ENCODE results near the gene CEP85. TPM values are rescaled to one million over a fixed set of nuclear protein-coding genes. Genes with fewer than 3 reads are reported as not detected.
A peak's percentile ranks its signal among the peaks of the same experiment; 100 is the strongest.

The CEP85 gene
- total and polyA plus RNA-seq, 4 experiments from 2014 or later: 6.7 to 21.9 (median 14.9) TPM

DNA sequence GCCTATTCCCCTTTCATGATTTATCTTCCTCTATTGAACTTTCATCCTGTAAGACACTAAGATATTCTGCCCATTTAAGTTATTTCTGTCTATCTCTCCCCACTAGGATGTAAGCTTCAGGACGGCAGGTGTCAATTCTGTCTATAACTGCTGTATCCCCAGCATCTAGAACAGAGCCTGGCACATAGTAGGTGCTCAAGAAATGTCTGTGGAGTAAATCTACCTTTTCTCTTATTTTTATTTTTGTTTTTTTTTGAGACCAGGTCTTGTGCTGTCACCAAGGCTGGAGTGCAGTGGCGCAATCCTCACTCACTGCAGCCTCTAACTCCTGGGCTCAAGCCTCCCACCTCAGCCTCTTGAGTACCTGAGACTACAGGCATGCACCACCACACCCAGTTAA lies 89.4 kb downstream of the CEP85 start:
- Histone ChIP-seq H3K4me1 (ENCODE audit: insufficient read depth, low read length) (peaks cover 36% of the 10 kb centered on the region), H3K27ac (ENCODE audit: low read depth, low read length) (no peak overlapping the region), H3K9me3 (ENCODE audit: control insufficient read depth in 1 of 2, low read length in 2 of 2) (no peaks in the 10 kb centered on the region), H3K4me3 (ENCODE audit: low read length in 2 of 2) (no peak overlapping the region), H3K27me3 (ENCODE audit: insufficient read depth, low read length) (no peaks in the 10 kb centered on the region), H3K36me3 (ENCODE audit: insufficient read depth, low read length) (peaks cover 49% of the 10 kb centered on the region)
- Mint-ChIP-seq H3K4me3 (peak overlapping the region in 2 of 8 donors; percentile 44 to 46), H3K9me3 (no peaks in the 10 kb centered on the region), H3K4me1 (peaks cover 20 to 47% (median 34%) of the 10 kb centered on the region in 4 donors), H3K27ac (peak overlapping the region in 5 of 7 donors; percentile 22 to 78 (median 62)), H3K36me3 (peaks cover 52 to 62% of the 10 kb centered on the region in 2 donors), H3K27me3 (no peaks in the 10 kb centered on the region)
- intact Hi-C loops (cut with micrococcal nuclease): loop anchor here (5.0 kb wide), 1 partner anchor 156 kb away; the partner anchor contains the start of genes C1orf232 and ZNF593
- DNase-seq: no peak
- CTCF ChIA-PET (ENCODE audit: partially characterized antibody): interaction anchor here (1.0 to 25.6 kb wide), 12 partner anchors 15 to 97 kb away, joined by 3 to 1027 read pairs (median 12); partner anchors contain the start of genes CEP85, SH3BGRL3 and UBXN11
- POLR2A ChIA-PET (ENCODE audit: partially characterized antibody): interaction anchor here (0.7 to 33.0 kb wide), 16 partner anchors 10 to 89 kb away, joined by 3 to 3358 read pairs (median 16); partner anchors contain the start of genes CEP85, SH3BGRL3, UBXN11 and ZNF683

DNA sequence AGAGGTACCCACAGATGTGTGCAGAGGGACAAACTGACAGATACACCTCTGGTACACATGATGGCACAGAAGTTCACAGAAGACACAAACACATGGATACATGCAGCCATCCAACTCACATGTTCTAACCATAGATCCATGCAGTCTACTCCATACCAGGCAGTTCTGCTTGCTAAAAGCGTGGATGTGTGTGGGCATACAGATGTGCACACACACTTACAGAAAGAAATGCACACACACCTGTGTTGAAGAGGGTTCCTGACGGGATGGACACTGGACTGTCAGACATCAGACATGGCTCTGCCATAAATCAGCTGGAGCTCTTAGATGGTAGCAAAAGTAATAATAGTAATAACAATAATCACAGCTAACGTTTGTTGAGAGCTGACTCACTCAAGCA lies 90.5 kb downstream of the CEP85 start:
- POLR2A ChIA-PET (ENCODE audit: partially characterized antibody): interaction anchor here (1.0 to 33.0 kb wide), 7 partner anchors 8 to 91 kb away, joined by 4 to 3358 read pairs (median 7); partner anchors contain the start of genes CEP85, SH3BGRL3 and UBXN11
- H3K27me3 ChIP-seq (ENCODE audit: insufficient read depth, low read length): no peaks in the 10 kb centered on the region
- Mint-ChIP-seq H3K9me3 (no peaks in the 10 kb centered on the region), H3K4me3 (no peak overlapping the region), H3K27ac (peak overlapping the region in 4 of 7 donors; percentile 16 to 89 (median 46)), H3K4me1 (peaks cover 20 to 47% (median 29%) of the 10 kb centered on the region in 4 donors), H3K27me3 (no peaks in the 10 kb centered on the region), H3K36me3 (peaks cover 42 to 51% of the 10 kb centered on the region in 2 donors)
- H3K36me3 ChIP-seq (ENCODE audit: insufficient read depth, low read length): peaks cover 46% of the 10 kb centered on the region
- H3K27ac ChIP-seq (ENCODE audit: low read depth, low read length): no peak overlapping the region
- DNase-seq: no peak
- no peak overlapping the region for H3K4me3 ChIP-seq (ENCODE audit: low read length in 2 of 2)
- H3K4me1 ChIP-seq (ENCODE audit: insufficient read depth, low read length): peaks cover 36% of the 10 kb centered on the region
- intact Hi-C loops (cut with micrococcal nuclease): loop anchor here (5.0 kb wide), 1 partner anchor 157 kb away; the partner anchor contains the start of genes C1orf232 and ZNF593
- H3K9me3 ChIP-seq (ENCODE audit: control insufficient read depth in 1 of 2, low read length in 2 of 2): no peaks in the 10 kb centered on the region
- CTCF ChIA-PET (ENCODE audit: partially characterized antibody): interaction anchor here (1.2 to 25.6 kb wide), 6 partner anchors 40 to 92 kb away, joined by 3 to 1027 read pairs (median 15); partner anchors contain the start of genes CEP85 and SH3BGRL3

DNA sequence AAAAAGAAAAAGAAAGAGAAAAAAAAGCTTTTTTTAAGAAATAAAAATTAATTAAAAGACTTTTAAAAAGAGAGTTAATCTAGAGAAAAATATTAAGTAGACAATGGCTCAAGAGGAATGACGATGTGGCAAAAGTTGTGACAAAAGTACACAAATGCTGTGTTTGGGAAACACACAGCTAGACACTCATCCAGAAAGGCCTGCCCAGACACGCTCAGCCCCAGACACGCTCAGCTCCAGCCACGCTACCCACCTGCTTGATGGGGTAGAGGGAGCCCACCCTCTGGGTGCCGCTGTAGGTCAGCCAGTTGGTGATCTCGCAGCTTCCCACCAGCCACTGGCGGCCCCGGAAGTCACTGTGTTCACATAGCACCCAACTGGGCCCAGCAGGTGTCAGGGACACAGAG lies 94.0 kb downstream of the CEP85 start:
- Mint-ChIP-seq H3K27ac (peak overlapping the region in 2 of 7 donors; percentile 47 to 83), H3K9me3 (no peaks in the 10 kb centered on the region), H3K36me3 (peaks cover 23 to 25% of the 10 kb centered on the region in 2 donors), H3K27me3 (no peaks in the 10 kb centered on the region), H3K4me1 (peaks cover 5 to 15% (median 6%) of the 10 kb centered on the region in 4 donors), H3K4me3 (no peak overlapping the region)
- Histone ChIP-seq H3K9me3 (ENCODE audit: control insufficient read depth in 1 of 2, low read length in 2 of 2) (no peaks in the 10 kb centered on the region), H3K36me3 (ENCODE audit: insufficient read depth, low read length) (peaks cover 17% of the 10 kb centered on the region), H3K4me1 (ENCODE audit: insufficient read depth, low read length) (peaks cover 5% of the 10 kb centered on the region), H3K27me3 (ENCODE audit: insufficient read depth, low read length) (no peaks in the 10 kb centered on the region), H3K4me3 (ENCODE audit: low read length in 2 of 2) (no peak overlapping the region), H3K27ac (ENCODE audit: low read depth, low read length) (no peak overlapping the region)
- no peak for DNase-seq
- ChIA-PET POLR2A (ENCODE audit: partially characterized antibody) (interaction anchor here (1.3 to 33.0 kb wide), 3 partner anchors 35 to 50 kb away, joined by 3 to 3358 read pairs (median 17); partner anchors contain the start of genes SH3BGRL3 and UBXN11), CTCF (ENCODE audit: partially characterized antibody) (interaction anchor here (1.2 to 25.6 kb wide), 4 partner anchors 36 to 63 kb away, joined by 3 to 1027 read pairs (median 8); partner anchors contain the start of gene SH3BGRL3)
- intact Hi-C loops (cut with micrococcal nuclease): no loop called here

Other genes starting within 250 kb of the CEP85 start
- gene PAFAH2, start 236.1 kb upstream of the CEP85 start, total RNA-seq: 10 to 100 TPM; 18.3 to 20.0 TPM
- gene PAFAH2, start 236.1 kb upstream of the CEP85 start, polyA plus RNA-seq: 10 to 100 TPM; 10.1 to 12.3 TPM
- gene EXTL1, start 212.4 kb upstream of the CEP85 start, total RNA-seq: under 1 TPM; 0.12 to 0.19 TPM
- not detected for gene EXTL1, start 212.4 kb upstream of the CEP85 start, polyA plus RNA-seq
- gene SLC30A2, start 188.1 kb upstream of the CEP85 start, total RNA-seq: not detected
- not detected for gene SLC30A2, start 188.1 kb upstream of the CEP85 start, polyA plus RNA-seq
- gene TRIM63, start 166.6 kb upstream of the CEP85 start, total RNA-seq: not detected
- gene TRIM63, start 166.6 kb upstream of the CEP85 start, polyA plus RNA-seq: not detected
- gene PDIK1L, start 122.4 kb upstream of the CEP85 start, total RNA-seq: 10 to 100 TPM; 20.1 to 25.0 TPM
- 1 to 10 TPM; 5.5 to 8.7 TPM for gene PDIK1L, start 122.4 kb upstream of the CEP85 start, polyA plus RNA-seq
- gene FAM110D, start 75.1 kb upstream of the CEP85 start, total RNA-seq: not detected
- not detected for gene FAM110D, start 75.1 kb upstream of the CEP85 start, polyA plus RNA-seq
- not detected for gene C1orf232, start 65.2 kb upstream of the CEP85 start, total RNA-seq
- gene C1orf232, start 65.2 kb upstream of the CEP85 start, polyA plus RNA-seq: not detected
- 10 to 100 TPM; 10.7 to 12.4 TPM for gene ZNF593, start 64.3 kb upstream of the CEP85 start, total RNA-seq
- 10 to 100 TPM; 21.6 to 32.9 TPM for gene ZNF593, start 64.3 kb upstream of the CEP85 start, polyA plus RNA-seq
- not detected for gene ZNF593OS, start 62.4 kb upstream of the CEP85 start, total RNA-seq
- under 1 TPM; 0.53 to 0.78 TPM for gene ZNF593OS, start 62.4 kb upstream of the CEP85 start, polyA plus RNA-seq
- 1 to 10 TPM; 3.4 to 4.5 TPM for gene CNKSR1, start 56.7 kb upstream of the CEP85 start, total RNA-seq
- gene CNKSR1, start 56.7 kb upstream of the CEP85 start, polyA plus RNA-seq: 1 to 10 TPM in 1 of 2 donors, under 1 TPM in 1; 0.28 to 1.1 TPM
- not detected for gene CATSPER4, start 43.6 kb upstream of the CEP85 start, total RNA-seq
- not detected for gene CATSPER4, start 43.6 kb upstream of the CEP85 start, polyA plus RNA-seq
- gene SH3BGRL3, start 45.9 kb downstream of the CEP85 start, total RNA-seq: 100 to 1,000 TPM; 293 to 305 TPM
- gene SH3BGRL3, start 45.9 kb downstream of the CEP85 start, polyA plus RNA-seq: 1,000 to 10,000 TPM in 1 of 2 donors, 100 to 1,000 TPM in 1; 979 to 1,531 TPM
- 100 to 1,000 TPM; 115 to 117 TPM for gene UBXN11, start 72.4 kb downstream of the CEP85 start, total RNA-seq
- gene UBXN11, start 72.4 kb downstream of the CEP85 start, polyA plus RNA-seq: 10 to 100 TPM; 13.3 to 17.4 TPM
- 1,000 to 10,000 TPM; 1,302 to 1,324 TPM for gene CD52, start 83.8 kb downstream of the CEP85 start, total RNA-seq
- gene CD52, start 83.8 kb downstream of the CEP85 start, polyA plus RNA-seq: over 10,000 TPM in 1 of 2 donors, 1,000 to 10,000 TPM in 1; 8,660 to 12,303 TPM
- 1 to 10 TPM; 5.7 to 6.7 TPM for gene CRYBG2, start 119.9 kb downstream of the CEP85 start, total RNA-seq
- 1 to 10 TPM in 1 of 2 donors, under 1 TPM in 1; 0.27 to 3.8 TPM for gene CRYBG2, start 119.9 kb downstream of the CEP85 start, polyA plus RNA-seq
- not detected for gene ZNF683, start 138.6 kb downstream of the CEP85 start, total RNA-seq
- gene ZNF683, start 138.6 kb downstream of the CEP85 start, polyA plus RNA-seq: under 1 TPM; 0.49 to 0.63 TPM
- not detected for gene LIN28A, start 176.6 kb downstream of the CEP85 start, total RNA-seq
- gene LIN28A, start 176.6 kb downstream of the CEP85 start, polyA plus RNA-seq: not detected
- 10 to 100 TPM; 44.4 to 46.2 TPM for gene DHDDS, start 198.1 kb downstream of the CEP85 start, total RNA-seq
- gene DHDDS, start 198.1 kb downstream of the CEP85 start, polyA plus RNA-seq: 10 to 100 TPM; 23.3 to 26.7 TPM
- 100 to 1,000 TPM; 341 to 361 TPM for gene HMGN2, start 238.2 kb downstream of the CEP85 start, total RNA-seq
- 100 to 1,000 TPM; 566 to 681 TPM for gene HMGN2, start 238.2 kb downstream of the CEP85 start, polyA plus RNA-seq